ENCODE results near the gene PRKACA.
"Not testable (repeated sequence)": the region's sequence is repeated elsewhere in the genome, so short reads cannot be mapped to it uniquely, and the experiment has no call there.

PRKACA gene

GRCh38 chr19:14150770-14151661, 33.5 kb upstream of the PRKACA start:
- Histone ChIP-seq H3K4me1 (peaks cover 44 to 83% (median 62%) of the 10 kb centered on the region in 10 experiments), H3K9me3 (replicated peaks in 1 of 11) (no peaks in the 10 kb centered on the region), H3K4me2 (peak overlapping the region; percentile 92 to 99 (median 96)), H3K36me3 (peaks cover 14 to 40% (median 28%) of the 10 kb centered on the region in 11 experiments; a peak in 19 of 22 replicates), H4K20me1 (peaks cover 0 to 38% (median 0%) of the 10 kb centered on the region in 11 experiments; a peak in 4 of 22 replicates), H3K27me3 (no peaks in the 10 kb centered on the region), H3K4me3 (peak overlapping the region in 2 of 10 experiments; percentile 56 to 64; a peak in 2 of 20 replicates), H3K27ac (peak overlapping the region in 10 of 11 experiments; percentile 64 to 90 (median 83); a peak in 17 of 22 replicates), H3K9ac (peak overlapping the region; percentile 66 to 83 (median 78); a peak in 18 of 22 replicates)
- no peak for TF ChIP-seq Cebpa-rat (IDR thresholded peaks at IDR 0.05)

GRCh38 chr19:14150041-14150769, 32.6 kb upstream of the PRKACA start:
- Histone ChIP-seq H3K9ac (peak overlapping the region; percentile 66 to 83 (median 78); a peak in 21 of 22 replicates), H4K20me1 (peaks cover 0 to 44% (median 0%) of the 10 kb centered on the region in 11 experiments; a peak in 4 of 22 replicates), H3K36me3 (peaks cover 9 to 33% (median 22%) of the 10 kb centered on the region in 11 experiments; a peak in 19 of 22 replicates), H3K4me1 (peaks cover 52 to 91% (median 68%) of the 10 kb centered on the region in 10 experiments), H3K9me3 (replicated peaks in 1 of 11) (no peaks in the 10 kb centered on the region), H3K27me3 (no peaks in the 10 kb centered on the region), H3K27ac (peak overlapping the region; percentile 34 to 90 (median 82); a peak in 21 of 22 replicates), H3K4me2 (peak overlapping the region; percentile 92 to 99 (median 96)), H3K4me3 (peak overlapping the region; percentile 23 to 64 (median 52))
- no peak for TF ChIP-seq Cebpa-rat (IDR thresholded peaks at IDR 0.05)

GRCh38 chr19:14149509-14149994, 32.0 kb upstream of the PRKACA start:
- no peaks in the 10 kb centered on the region for H3K9me3 ChIP-seq (replicated peaks in 1 of 11)
- no peak for TF ChIP-seq Cebpa-rat (IDR thresholded peaks at IDR 0.05)
- peak overlapping the region; percentile 92 to 99 (median 96) for H3K4me2 ChIP-seq
- H4K20me1 ChIP-seq, result peaks cover 0 to 50% (median 0%) of the 10 kb centered on the region in 11 experiments; a peak in 4 of 22 replicates
- H3K9ac ChIP-seq, result peak overlapping the region; percentile 66 to 83 (median 78); a peak in 21 of 22 replicates
- H3K36me3 ChIP-seq, result peaks cover 6 to 27% (median 18%) of the 10 kb centered on the region in 11 experiments; a peak in 18 of 22 replicates
- H3K4me3 ChIP-seq, result peak overlapping the region; percentile 23 to 64 (median 52)
- no peaks in the 10 kb centered on the region for H3K27me3 ChIP-seq
- H3K4me1 ChIP-seq, result peaks cover 59 to 87% (median 68%) of the 10 kb centered on the region in 10 experiments
- H3K27ac ChIP-seq, result peak overlapping the region; percentile 34 to 90 (median 82); a peak in 21 of 22 replicates

GRCh38 chr19:14148751-14149410, 31.3 kb upstream of the PRKACA start:
- Histone ChIP-seq H3K4me1 (peaks cover 60 to 80% (median 67%) of the 10 kb centered on the region in 10 experiments), H4K20me1 (peaks cover 0 to 48% (median 0%) of the 10 kb centered on the region in 11 experiments; a peak in 4 of 22 replicates), H3K36me3 (peaks cover 6 to 22% (median 15%) of the 10 kb centered on the region in 11 experiments; a peak in 18 of 22 replicates), H3K4me3 (peak overlapping the region in 9 of 10 experiments; percentile 28 to 64 (median 54); a peak in 16 of 20 replicates), H3K27ac (peak overlapping the region in 10 of 11 experiments; percentile 64 to 90 (median 83); a peak in 20 of 22 replicates), H3K9ac (peak overlapping the region; percentile 66 to 83 (median 78); a peak in 20 of 22 replicates), H3K27me3 (no peaks in the 10 kb centered on the region), H3K4me2 (peak overlapping the region; percentile 92 to 99 (median 96)), H3K9me3 (replicated peaks in 1 of 11) (no peaks in the 10 kb centered on the region)
- no peak for TF ChIP-seq Cebpa-rat (IDR thresholded peaks at IDR 0.05)

- H3K9ac ChIP-seq, result peak overlapping the region; percentile 66 to 83 (median 78); a peak in 19 of 22 replicates
- peaks cover 62 to 77% (median 67%) of the 10 kb centered on the region in 10 experiments for H3K4me1 ChIP-seq
- H3K4me2 ChIP-seq, result peak overlapping the region; percentile 92 to 99 (median 96)
- H3K9me3 ChIP-seq (replicated peaks in 1 of 11), result no peaks in the 10 kb centered on the region
- H3K36me3 ChIP-seq, result peaks cover 4 to 20% (median 15%) of the 10 kb centered on the region in 11 experiments; a peak in 17 of 22 replicates
- no peak for TF ChIP-seq Cebpa-rat (IDR thresholded peaks at IDR 0.05)
- peaks cover 0 to 47% (median 0%) of the 10 kb centered on the region in 11 experiments; a peak in 4 of 22 replicates for H4K20me1 ChIP-seq
- peak overlapping the region in 3 of 10 experiments; percentile 51 to 64 (median 54); a peak in 4 of 20 replicates for H3K4me3 ChIP-seq
- H3K27ac ChIP-seq, result peak overlapping the region in 10 of 11 experiments; percentile 64 to 90 (median 83); a peak in 20 of 22 replicates
- no peaks in the 10 kb centered on the region for H3K27me3 ChIP-seq
These were observed 30.4 kb upstream of the PRKACA start for GRCh38 chr19:14147797-14148605.

- Histone ChIP-seq H3K36me3 (peaks cover 0 to 8% (median 4%) of the 10 kb centered on the region in 11 experiments; a peak in 7 of 22 replicates), H3K27me3 (no peaks in the 10 kb centered on the region), H4K20me1 (peaks cover 0 to 44% (median 7%) of the 10 kb centered on the region in 11 experiments; a peak in 7 of 22 replicates), H3K4me3 (no peak overlapping the region), H3K4me2 (peak overlapping the region; percentile 10 to 99 (median 42); a peak in 13 of 22 replicates), H3K27ac (no peak overlapping the region; a peak in 1 of 22 replicates), H3K9me3 (replicated peaks in 1 of 11) (no peaks in the 10 kb centered on the region), H3K9ac (no peak overlapping the region; a peak in 1 of 22 replicates), H3K4me1 (peaks cover 53 to 80% (median 70%) of the 10 kb centered on the region in 10 experiments)
- TF ChIP-seq Cebpa-rat (IDR thresholded peaks at IDR 0.05), result no peak
These were observed 29.2 kb upstream of the PRKACA start for GRCh38 chr19:14146789-14147216.

GRCh38 chr19:14146169-14146568, 28.6 kb upstream of the PRKACA start:
- H3K9ac ChIP-seq; H3K9me3 ChIP-seq (replicated peaks in 1 of 11); H3K27me3 ChIP-seq; H3K4me3 ChIP-seq; H3K27ac ChIP-seq; H3K36me3 ChIP-seq: not testable (repeated sequence)
- Histone ChIP-seq H3K4me1 (peaks cover 46 to 82% (median 69%) of the 10 kb centered on the region in 10 experiments), H3K4me2 (peak overlapping the region in 4 of 11 experiments; percentile 36 to 99 (median 63); a peak in 3 of 22 replicates), H4K20me1 (peaks cover 0 to 38% (median 7%) of the 10 kb centered on the region in 11 experiments; a peak in 7 of 22 replicates)

Data from BLaER1 treated with 17β-estradiol and CSF1 and Interleukin-3, amounts not matched to agents 10 nM and 100 nM (cell line).